EL (cell line): ENCODE measurements around the gene CDH2.

Experiments used
- DNase-seq: peaks from one replicate; pipeline ENCODE4 v3.0.0-alpha.2; 2016

The CDH2 gene

GRCh38 chr18:28079883-28080282 is 97.0 kb downstream of the CDH2 start:
- no peak for DNase-seq

- DNase-seq = no peak
These were observed 98.1 kb downstream of the CDH2 start for GRCh38 chr18:28078849-28079248.

GRCh38 chr18:28078298-28078697 is 98.6 kb downstream of the CDH2 start:
- DNase-seq = no peak

- peak; percentile 52 for DNase-seq
These were observed 101.4 kb downstream of the CDH2 start for GRCh38 chr18:28075501-28075900.

- DNase-seq = no peak
These were observed 102.9 kb downstream of the CDH2 start for GRCh38 chr18:28074076-28074475.

GRCh38 chr18:28073658-28074057 is 103.3 kb downstream of the CDH2 start:
- DNase-seq = no peak

GRCh38 chr18:28071199-28071598 is 105.7 kb downstream of the CDH2 start:
- no peak for DNase-seq

GRCh38 chr18:28068207-28068606 is 108.7 kb downstream of the CDH2 start:
- no peak for DNase-seq

- no peak for DNase-seq
These were observed 109.6 kb downstream of the CDH2 start for GRCh38 chr18:28067346-28067745.

GRCh38 chr18:28065793-28066186 is 111.1 kb downstream of the CDH2 start:
- no peak for DNase-seq

- DNase-seq = peak; percentile 90
These were observed 111.7 kb downstream of the CDH2 start for GRCh38 chr18:28065031-28065792.

GRCh38 chr18:28063926-28064325 is 113.0 kb downstream of the CDH2 start:
- no peak for DNase-seq

- DNase-seq = peak; percentile 62
These were observed 113.6 kb downstream of the CDH2 start for GRCh38 chr18:28063271-28063761.

GRCh38 chr18:28062443-28062842 is 114.5 kb downstream of the CDH2 start:
- no peak for DNase-seq

- no peak for DNase-seq
These were observed 117.1 kb downstream of the CDH2 start for GRCh38 chr18:28059861-28060260.

- DNase-seq = no peak
These were observed 126.4 kb downstream of the CDH2 start for GRCh38 chr18:28050545-28050944.

GRCh38 chr18:28048612-28049011 is 128.3 kb downstream of the CDH2 start:
- no peak for DNase-seq

- DNase-seq = peak; percentile 61
These were observed 131.1 kb downstream of the CDH2 start for GRCh38 chr18:28045880-28046279.

- peak; percentile 43 for DNase-seq
These were observed 131.6 kb downstream of the CDH2 start for GRCh38 chr18:28045176-28045810.

- no peak for DNase-seq
These were observed 132.9 kb downstream of the CDH2 start for GRCh38 chr18:28044036-28044435.

- no peak for DNase-seq
These were observed 133.3 kb downstream of the CDH2 start for GRCh38 chr18:28043631-28044030.

- no peak for DNase-seq
These were observed 135.6 kb downstream of the CDH2 start for GRCh38 chr18:28041366-28041765.

GRCh38 chr18:28040716-28041115 is 136.2 kb downstream of the CDH2 start:
- no peak for DNase-seq

- no peak for DNase-seq
These were observed 136.7 kb downstream of the CDH2 start for GRCh38 chr18:28040211-28040610.

- DNase-seq = no peak
These were observed 137.2 kb downstream of the CDH2 start for GRCh38 chr18:28039691-28040090.
